HEK293T (cell line): ENCODE data around the gene SPATA31C2.

Experiments
- CTCF ChIA-PET: fragments of 350-600 bp; formaldehyde crosslinking; extraction: SDS; loops from one replicate; lab custom pipeline; 2021; ENCODE audit warnings: antibody characterized with exemption, inconsistent platforms; lab: Yijun Ruan, JAX
- POLR2A ChIA-PET: fragments of 350-600 bp; formaldehyde crosslinking; extraction: SDS; loops from one replicate; lab custom pipeline; 2020; ENCODE audit warnings: antibody characterized with exemption, inconsistent platforms; lab: Yijun Ruan, JAX
- DNase-seq: peaks from one replicate; pipeline ENCODE4 v3.0.0; 2012; ENCODE audit warnings: mixed read lengths; ENCODE audit errors: extremely low spot score
- ARNT ChIP-seq: fragments of 450-650 bp; IDR thresholded peaks from 2 replicates; pipeline ENCODE4 v1.6.1; 2017; ENCODE audit warnings: mild to moderate bottlenecking
- BHLHE40 ChIP-seq: fragments of 450-650 bp; IDR thresholded peaks from 2 replicates; pipeline ENCODE4 v1.6.1; 2016; ENCODE audit warnings: mild to moderate bottlenecking, moderate library complexity, borderline replicate concordance
- CTBP1 ChIP-seq: fragments of 450-650 bp; IDR thresholded peaks from 2 replicates; pipeline ENCODE4 v1.6.1; 2016; ENCODE audit warnings: borderline replicate concordance
- ELF4 ChIP-seq: fragments of 450-650 bp; IDR thresholded peaks from 2 replicates; pipeline ENCODE4 v1.6.1; 2017; ENCODE audit warnings: antibody characterized with exemption
- FOXA1 ChIP-seq: fragments of 450-650 bp; IDR thresholded peaks from 2 replicates; pipeline ENCODE4 v1.6.1; 2016; ENCODE audit warnings: mild to moderate bottlenecking
- FOXK2 ChIP-seq: fragments of 450-650 bp; IDR thresholded peaks from 2 replicates; pipeline ENCODE4 v1.6.1; 2016; ENCODE audit warnings: mild to moderate bottlenecking
- FOXM1 ChIP-seq: fragments of 450-650 bp; IDR thresholded peaks from 2 replicates; pipeline ENCODE4 v1.6.1; 2017; ENCODE audit warnings: mild to moderate bottlenecking, borderline replicate concordance
- HDGF ChIP-seq: fragments of 450-650 bp; IDR thresholded peaks from 2 replicates; pipeline ENCODE4 v1.6.1; 2017; ENCODE audit warnings: antibody characterized with exemption, borderline replicate concordance
- L3MBTL2 ChIP-seq: fragments of 450-650 bp; conservative IDR thresholded peaks from 2 replicates; pipeline ENCODE4 v1.6.1; 2016; ENCODE audit warnings: mild to moderate bottlenecking
- LEF1 ChIP-seq: fragments of 450-650 bp; IDR thresholded peaks from 2 replicates; pipeline ENCODE4 v1.6.1; 2017; ENCODE audit warnings: mild to moderate bottlenecking, borderline replicate concordance
- NFRKB ChIP-seq: fragments of 450-650 bp; IDR thresholded peaks from 2 replicates; pipeline ENCODE4 v1.6.1; 2016; ENCODE audit warnings: mild to moderate bottlenecking, moderate library complexity
- SP1 ChIP-seq: fragments of 450-650 bp; IDR thresholded peaks from 2 replicates; pipeline ENCODE4 v1.6.1; 2017
- SUZ12 ChIP-seq: fragments of 450-650 bp; IDR thresholded peaks from 2 replicates; pipeline ENCODE4 v1.6.1; 2016; ENCODE audit warnings: mild to moderate bottlenecking
- TARDBP ChIP-seq: fragments of 450-650 bp; IDR thresholded peaks from 2 replicates; pipeline ENCODE4 v1.6.1; 2016
- ZNF384 ChIP-seq: fragments of 450-650 bp; IDR thresholded peaks from 2 replicates; pipeline ENCODE4 v1.6.1; 2016
- TF ChIP-seq, protein P1 (sequence below): fragments of 450-650 bp; IDR thresholded peaks from 2 replicates; pipeline ENCODE4 v1.6.1; 2016

The SPATA31C2 gene

DNA sequence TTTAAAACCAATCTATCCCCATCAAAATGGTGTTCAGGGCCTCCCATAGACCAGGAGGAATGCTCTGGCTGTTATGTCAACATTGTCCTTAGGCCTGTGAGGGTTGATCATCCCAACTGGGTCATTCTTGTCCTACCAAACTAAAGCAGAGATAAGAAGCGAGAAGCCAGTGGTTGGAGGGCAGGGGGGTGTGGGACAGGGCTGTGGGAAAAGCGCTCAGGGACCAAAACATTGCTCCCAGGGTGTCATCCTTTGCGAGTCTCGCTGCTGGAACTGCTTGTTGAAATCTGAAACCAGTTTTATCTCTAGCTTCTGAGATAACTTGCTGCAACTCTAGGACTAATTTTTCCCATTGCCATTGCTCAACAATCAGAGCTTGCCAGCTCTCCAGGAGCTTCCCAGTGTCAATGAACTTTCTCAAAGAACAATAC lies 48.1 kb downstream of the SPATA31C2 start:
- POLR2A ChIA-PET, result interaction anchor here (0.9 to 1.2 kb wide), 2 partner anchors 13 to 14 kb away, joined by 3 to 5 read pairs; no protein-coding TSS in a partner anchor

DNA sequence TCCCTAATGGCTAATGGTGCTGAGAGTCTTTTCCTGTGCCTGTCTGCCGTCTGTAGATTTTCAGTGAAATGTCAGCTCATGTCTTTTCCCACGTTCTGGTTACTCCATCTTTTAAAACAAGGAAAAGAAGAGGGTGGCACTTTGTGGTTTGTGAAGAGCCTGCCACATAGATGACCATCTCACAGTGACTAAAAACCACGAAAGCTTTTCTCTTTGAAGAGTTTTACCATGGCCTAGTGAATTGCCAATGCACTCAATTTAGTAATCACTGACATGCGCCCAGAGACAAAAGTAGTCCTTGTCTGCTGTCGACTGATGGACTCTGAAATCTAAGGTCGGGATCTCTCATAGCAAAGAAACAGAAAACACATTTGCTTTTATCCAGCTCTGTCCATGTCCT lies 50.4 kb downstream of the SPATA31C2 start:
- CTCF ChIA-PET, result no interaction called here
- TF ChIP-seq, protein P1, sequence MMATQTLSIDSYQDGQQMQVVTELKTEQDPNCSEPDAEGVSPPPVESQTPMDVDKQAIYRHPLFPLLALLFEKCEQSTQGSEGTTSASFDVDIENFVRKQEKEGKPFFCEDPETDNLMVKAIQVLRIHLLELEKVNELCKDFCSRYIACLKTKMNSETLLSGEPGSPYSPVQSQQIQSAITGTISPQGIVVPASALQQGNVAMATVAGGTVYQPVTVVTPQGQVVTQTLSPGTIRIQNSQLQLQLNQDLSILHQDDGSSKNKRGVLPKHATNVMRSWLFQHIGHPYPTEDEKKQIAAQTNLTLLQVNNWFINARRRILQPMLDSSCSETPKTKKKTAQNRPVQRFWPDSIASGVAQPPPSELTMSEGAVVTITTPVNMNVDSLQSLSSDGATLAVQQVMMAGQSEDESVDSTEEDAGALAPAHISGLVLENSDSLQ, result no peak
- TF ChIP-seq ZNF384 (no peak), LEF1 (no peak), HDGF (no peak), FOXM1 (no peak), FOXA1 (no peak), L3MBTL2 (no peak), FOXK2 (no peak), CTBP1 (no peak), TARDBP (no peak), ELF4 (no peak), BHLHE40 (no peak), NFRKB (no peak)
- POLR2A ChIA-PET, result interaction anchor here (2.0 kb wide), 1 partner anchor 12 kb away, joined by 7 read pairs; no protein-coding TSS in a partner anchor
- no peak for DNase-seq

More for the DNA sequence above, 48.1 kb downstream of the SPATA31C2 start:
- peak; percentile 27 for DNase-seq
- CTCF ChIA-PET, result interaction anchor here (0.6 kb wide), 1 partner anchor 1779 kb away, joined by 4 read pairs; no protein-coding TSS in a partner anchor
- TF ChIP-seq SUZ12, result no peak
- TF ChIP-seq HDGF, result no peak
- no peak for TF ChIP-seq FOXK2
- TF ChIP-seq, protein P1, result no peak

DNA sequence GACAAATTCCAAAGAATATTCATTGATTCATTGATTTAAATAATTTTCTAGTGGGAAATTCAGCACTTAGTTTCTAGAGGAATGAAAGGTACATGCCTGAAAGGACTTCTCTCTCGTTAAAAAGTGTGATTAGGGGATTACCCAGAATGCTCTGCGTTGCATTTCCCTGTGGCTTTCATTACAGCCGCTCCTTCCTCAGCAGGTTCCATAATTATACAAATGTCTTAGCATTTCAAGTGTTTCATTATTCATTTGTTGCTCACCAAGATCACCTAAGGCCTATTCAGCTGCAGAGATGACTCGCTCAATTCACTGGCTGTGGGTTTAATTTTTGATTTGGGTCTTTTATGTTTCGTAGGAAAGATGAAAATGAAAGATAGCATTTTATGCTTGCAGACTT lies 52.8 kb downstream of the SPATA31C2 start:
- DNase-seq, result no peak
- CTCF ChIA-PET, result no interaction called here
- TF ChIP-seq SUZ12 (no peak), HDGF (no peak), ELF4 (no peak), FOXA1 (no peak), NFRKB (no peak), CTBP1 (no peak), ZNF384 (no peak), LEF1 (no peak), BHLHE40 (no peak), SP1 (no peak), TARDBP (no peak)
- TF ChIP-seq, protein P1, result no peak
- POLR2A ChIA-PET, result no interaction called here

DNA sequence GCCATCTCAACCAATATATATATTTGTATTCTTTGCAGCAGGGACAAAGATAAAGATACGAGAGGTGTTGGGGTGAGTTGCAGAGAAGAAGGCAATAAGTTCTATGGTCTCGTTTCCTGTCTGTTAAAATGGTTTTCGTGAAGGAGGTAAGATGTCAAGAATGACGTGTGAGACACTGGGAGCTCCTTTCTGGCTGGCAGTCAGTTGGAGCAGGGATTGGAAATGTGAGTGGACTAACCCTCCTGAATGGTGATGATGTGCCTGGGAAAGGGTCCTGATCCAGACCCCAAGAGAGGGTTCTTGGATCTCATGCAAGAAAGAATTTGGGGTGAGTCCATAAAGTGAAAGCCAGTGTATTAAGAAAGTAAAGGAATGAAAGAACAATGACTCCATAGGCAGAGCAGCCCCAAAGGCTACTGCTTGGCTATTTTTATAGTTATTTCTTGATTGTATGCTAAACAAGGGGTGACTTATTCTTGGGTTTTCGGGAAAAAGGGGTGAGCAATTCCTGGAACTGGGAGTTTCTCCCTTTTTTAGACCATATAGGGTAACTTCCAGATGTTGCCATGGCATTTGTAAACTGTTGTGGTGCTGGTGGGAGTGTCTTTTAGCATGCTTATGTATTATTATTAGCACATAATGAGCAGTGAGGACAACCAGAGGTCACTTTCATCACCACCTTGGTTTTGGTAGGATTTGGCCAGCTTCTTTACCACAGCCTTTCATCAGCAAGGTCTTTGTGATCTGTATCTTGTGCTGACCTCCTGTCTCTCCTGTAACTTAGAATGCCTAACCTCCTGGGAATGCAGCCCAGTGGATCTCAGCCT lies 53.7 kb downstream of the SPATA31C2 start:
- ChIA-PET CTCF (no interaction called here), POLR2A (no interaction called here)
- no peak for TF ChIP-seq FOXM1
- no peak for TF ChIP-seq ARNT
- no peak for TF ChIP-seq HDGF
- TF ChIP-seq L3MBTL2, result no peak
- no peak for TF ChIP-seq BHLHE40
- TF ChIP-seq, protein P1, result no peak
- TF ChIP-seq TARDBP, result no peak
- no peak for TF ChIP-seq ZNF384
- TF ChIP-seq FOXK2, result no peak
- TF ChIP-seq SUZ12, result no peak
- TF ChIP-seq SP1, result no peak
- TF ChIP-seq CTBP1, result no peak
- no peak for TF ChIP-seq FOXA1
- TF ChIP-seq LEF1, result no peak
- no peak for TF ChIP-seq NFRKB
- no peak for TF ChIP-seq ELF4
- no peak for DNase-seq
